Panc1 (cell line): ENCODE measurements around the gene CACNA2D4. TPM values are rescaled to one million over a fixed set of nuclear protein-coding genes. Genes with fewer than 3 reads are reported as not detected.

Experiments
- ATAC-seq: fragments of 200-7000 bp; cut with Tn5 transposase; 2 replicates; pipeline ENCODE4 v1.9.1; 2020; ENCODE audit warnings: mild to moderate bottlenecking, moderate library complexity
- BruUV-seq: library from RNA; stranded (reverse); fragments of 400-500 nt; replicated peaks from 2 replicates; lab custom pipeline; 2021; lab: Mats Ljungman, UMichigan
- CTCF ChIA-PET: fragments of 300-600 bp; sonication (Branson Sonifier 250); formaldehyde crosslinking; loops from one replicate; lab custom pipeline; 2022; ENCODE audit warnings: antibody characterized with exemption; lab: Charles Lee
- POLR2A ChIA-PET: fragments of 300-600 bp; sonication (Branson Sonifier 250); formaldehyde crosslinking; loops from one replicate; lab custom pipeline; 2022; ENCODE audit warnings: antibody characterized with exemption; lab: Charles Lee
- DNase-seq: peaks from one replicate; pipeline ENCODE4 v3.0.0-alpha.2; 2010; ENCODE audit warnings: low read depth, low spot score
- H3K27ac ChIP-seq: 2 replicates; pipeline ENCODE4 v1.5.1; 2011; ENCODE audit warnings: mild to moderate bottlenecking, low read length, inconsistent platforms
- H3K27me3 ChIP-seq: fragments of 200-500 bp; sonication (Bioruptor generic); 2 replicates; pipeline ENCODE4 v1.6.0; 2014; ENCODE audit warnings: low read length, inconsistent platforms; ENCODE audit not compliant: control insufficient read depth, insufficient read depth
- H3K36me3 ChIP-seq: fragments of 200-500 bp; sonication (Bioruptor generic); 2 replicates; pipeline ENCODE4 v1.5.1; 2014; ENCODE audit warnings: inconsistent platforms, mild to moderate bottlenecking, low read length, moderate library complexity; ENCODE audit not compliant: control insufficient read depth, insufficient read depth
- H3K4me1 ChIP-seq: 2 replicates; pipeline ENCODE4 v1.5.1; 2011; ENCODE audit warnings: inconsistent platforms, mild to moderate bottlenecking, low read length, moderate library complexity; ENCODE audit not compliant: control insufficient read depth, insufficient read depth
- H3K4me3 ChIP-seq, 2 experiments: 2 replicates each; pipeline ENCODE4 v1.5.1; 2011 to 2012; ENCODE audit warnings: low read depth in 2 of 2, low read length in 2 of 2, mild to moderate bottlenecking in 2 of 2, inconsistent platforms in 1 of 2, moderate library complexity in 1 of 2
- H3K9me3 ChIP-seq: fragments of 200-500 bp; sonication (Bioruptor generic); 2 replicates; pipeline ENCODE4 v1.5.1; 2014; ENCODE audit warnings: low read depth, mild to moderate bottlenecking, inconsistent platforms, low read length, moderate library complexity; ENCODE audit not compliant: control insufficient read depth, insufficient read depth
- POLR2AphosphoS5 ChIP-seq: IDR thresholded peaks from 2 replicates; pipeline ENCODE4 v1.6.1; 2012; ENCODE audit warnings: mild to moderate bottlenecking, low read depth, low read length, moderate library complexity
- SIN3A ChIP-seq: IDR thresholded peaks from 2 replicates; pipeline ENCODE4 v1.6.1; 2012; ENCODE audit warnings: low read depth, mild to moderate bottlenecking, low read length, moderate library complexity, borderline replicate concordance; ENCODE audit not compliant: insufficient read depth
- TCF7L2 ChIP-seq: IDR thresholded peaks from 2 replicates; pipeline ENCODE4 v1.6.1; 2011; ENCODE audit warnings: mild to moderate bottlenecking, low read depth, low read length, inconsistent platforms
- in situ Hi-C: cut with HindIII; loops from 2 replicates; pipeline ENCODE4 v1.10.0; 2016; ENCODE audit warnings: low sequenced_read_pairs, low pct_unique_long_range_greater_than_20kb
- intact Hi-C: fragments of 100-400 bp; cut with micrococcal nuclease; formaldehyde crosslinking; loops from one replicate; pipeline ENCODE4 v1.10.0; 2022; ENCODE audit not compliant: unreplicated experiment
- total RNA-seq: library from RNA; stranded (reverse); gene quantifications from one replicate; pipeline ENCODE4 v1.2.1, GENCODE V29; 2021; ENCODE audit not compliant: unreplicated experiment
- TF ChIP-seq, protein P1 (sequence below), 2 experiments: IDR thresholded peaks; 2 replicates each; pipeline ENCODE4 v1.6.1; 2011 to 2012; ENCODE audit warnings: low read depth in 2 of 2, control low read depth in 1 of 2, low read length in 1 of 2, mild to moderate bottlenecking in 1 of 2, moderate library complexity in 1 of 2; ENCODE audit not compliant: insufficient read depth in 1 of 2
- TF ChIP-seq, protein P2 (sequence below): fragments of 450-650 bp; IDR thresholded peaks from 2 replicates; pipeline ENCODE4 v1.5.1; 2017; ENCODE audit warnings: mild to moderate bottlenecking

The CACNA2D4 gene
- total RNA-seq, 1 experiment from 2014 or later, result 0.15 TPM

DNA sequence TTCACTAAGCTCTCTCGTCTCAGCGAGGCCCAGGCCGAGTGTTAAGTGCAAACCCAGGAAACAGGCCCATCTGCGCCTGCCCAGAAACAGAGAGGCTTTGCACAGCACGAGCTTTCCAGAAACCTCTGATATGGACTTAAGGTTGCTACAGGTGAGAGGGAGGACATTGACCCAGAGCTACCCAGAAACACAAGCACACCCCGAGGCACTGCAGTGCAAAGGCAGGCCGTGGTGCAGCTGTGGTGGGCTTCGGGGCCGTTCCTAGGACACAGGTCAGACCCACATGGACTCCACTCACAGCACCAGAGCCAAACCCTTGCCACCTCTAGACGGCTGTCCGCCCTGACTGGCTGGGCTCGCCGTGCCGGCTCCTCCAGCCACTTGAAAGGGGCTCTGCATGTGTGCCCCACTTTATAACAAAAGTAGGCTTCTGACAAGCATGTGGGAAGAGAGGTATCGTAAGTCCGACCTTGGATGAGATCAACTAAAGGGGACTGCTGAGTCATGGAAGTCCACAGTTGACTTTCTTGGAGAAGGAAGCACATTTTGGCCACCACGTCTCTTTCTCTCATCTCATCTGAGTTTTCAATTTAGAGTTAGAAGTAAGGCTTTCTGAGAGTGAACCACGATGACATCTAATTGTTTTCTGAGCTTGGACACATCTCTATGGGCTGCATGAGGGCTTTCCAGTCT, 38.2 kb downstream of the CACNA2D4 start:
- H3K27ac ChIP-seq, result no peak overlapping the region
- in situ Hi-C loops, result no loop called here
- intact Hi-C loops, result no loop called here
- ATAC-seq (no peak), DNase-seq (no peak)
- H3K4me1 ChIP-seq, result no peaks in the 10 kb centered on the region
- TF ChIP-seq POLR2AphosphoS5, result no peak
- TF ChIP-seq, protein P1, sequence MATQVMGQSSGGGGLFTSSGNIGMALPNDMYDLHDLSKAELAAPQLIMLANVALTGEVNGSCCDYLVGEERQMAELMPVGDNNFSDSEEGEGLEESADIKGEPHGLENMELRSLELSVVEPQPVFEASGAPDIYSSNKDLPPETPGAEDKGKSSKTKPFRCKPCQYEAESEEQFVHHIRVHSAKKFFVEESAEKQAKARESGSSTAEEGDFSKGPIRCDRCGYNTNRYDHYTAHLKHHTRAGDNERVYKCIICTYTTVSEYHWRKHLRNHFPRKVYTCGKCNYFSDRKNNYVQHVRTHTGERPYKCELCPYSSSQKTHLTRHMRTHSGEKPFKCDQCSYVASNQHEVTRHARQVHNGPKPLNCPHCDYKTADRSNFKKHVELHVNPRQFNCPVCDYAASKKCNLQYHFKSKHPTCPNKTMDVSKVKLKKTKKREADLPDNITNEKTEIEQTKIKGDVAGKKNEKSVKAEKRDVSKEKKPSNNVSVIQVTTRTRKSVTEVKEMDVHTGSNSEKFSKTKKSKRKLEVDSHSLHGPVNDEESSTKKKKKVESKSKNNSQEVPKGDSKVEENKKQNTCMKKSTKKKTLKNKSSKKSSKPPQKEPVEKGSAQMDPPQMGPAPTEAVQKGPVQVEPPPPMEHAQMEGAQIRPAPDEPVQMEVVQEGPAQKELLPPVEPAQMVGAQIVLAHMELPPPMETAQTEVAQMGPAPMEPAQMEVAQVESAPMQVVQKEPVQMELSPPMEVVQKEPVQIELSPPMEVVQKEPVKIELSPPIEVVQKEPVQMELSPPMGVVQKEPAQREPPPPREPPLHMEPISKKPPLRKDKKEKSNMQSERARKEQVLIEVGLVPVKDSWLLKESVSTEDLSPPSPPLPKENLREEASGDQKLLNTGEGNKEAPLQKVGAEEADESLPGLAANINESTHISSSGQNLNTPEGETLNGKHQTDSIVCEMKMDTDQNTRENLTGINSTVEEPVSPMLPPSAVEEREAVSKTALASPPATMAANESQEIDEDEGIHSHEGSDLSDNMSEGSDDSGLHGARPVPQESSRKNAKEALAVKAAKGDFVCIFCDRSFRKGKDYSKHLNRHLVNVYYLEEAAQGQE (IDR thresholded peaks at IDR 0.05; ENCODE audit: insufficient read depth in 1 of 2, low read depth in 2 of 2, low read length in 1 of 2), result no peak
- no peak for TF ChIP-seq TCF7L2
- no peak for TF ChIP-seq SIN3A
- TF ChIP-seq, protein P2, sequence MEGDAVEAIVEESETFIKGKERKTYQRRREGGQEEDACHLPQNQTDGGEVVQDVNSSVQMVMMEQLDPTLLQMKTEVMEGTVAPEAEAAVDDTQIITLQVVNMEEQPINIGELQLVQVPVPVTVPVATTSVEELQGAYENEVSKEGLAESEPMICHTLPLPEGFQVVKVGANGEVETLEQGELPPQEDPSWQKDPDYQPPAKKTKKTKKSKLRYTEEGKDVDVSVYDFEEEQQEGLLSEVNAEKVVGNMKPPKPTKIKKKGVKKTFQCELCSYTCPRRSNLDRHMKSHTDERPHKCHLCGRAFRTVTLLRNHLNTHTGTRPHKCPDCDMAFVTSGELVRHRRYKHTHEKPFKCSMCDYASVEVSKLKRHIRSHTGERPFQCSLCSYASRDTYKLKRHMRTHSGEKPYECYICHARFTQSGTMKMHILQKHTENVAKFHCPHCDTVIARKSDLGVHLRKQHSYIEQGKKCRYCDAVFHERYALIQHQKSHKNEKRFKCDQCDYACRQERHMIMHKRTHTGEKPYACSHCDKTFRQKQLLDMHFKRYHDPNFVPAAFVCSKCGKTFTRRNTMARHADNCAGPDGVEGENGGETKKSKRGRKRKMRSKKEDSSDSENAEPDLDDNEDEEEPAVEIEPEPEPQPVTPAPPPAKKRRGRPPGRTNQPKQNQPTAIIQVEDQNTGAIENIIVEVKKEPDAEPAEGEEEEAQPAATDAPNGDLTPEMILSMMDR, result no peak
- H3K4me3 ChIP-seq, result no peak overlapping the region
- no peaks in the 10 kb centered on the region for H3K9me3 ChIP-seq
- BruUV-seq, result no TSS peak
- ChIA-PET CTCF (no interaction called here), POLR2A (no interaction called here)
- H3K27me3 ChIP-seq, result no peaks in the 10 kb centered on the region
- no peaks in the 10 kb centered on the region for H3K36me3 ChIP-seq

DNA sequence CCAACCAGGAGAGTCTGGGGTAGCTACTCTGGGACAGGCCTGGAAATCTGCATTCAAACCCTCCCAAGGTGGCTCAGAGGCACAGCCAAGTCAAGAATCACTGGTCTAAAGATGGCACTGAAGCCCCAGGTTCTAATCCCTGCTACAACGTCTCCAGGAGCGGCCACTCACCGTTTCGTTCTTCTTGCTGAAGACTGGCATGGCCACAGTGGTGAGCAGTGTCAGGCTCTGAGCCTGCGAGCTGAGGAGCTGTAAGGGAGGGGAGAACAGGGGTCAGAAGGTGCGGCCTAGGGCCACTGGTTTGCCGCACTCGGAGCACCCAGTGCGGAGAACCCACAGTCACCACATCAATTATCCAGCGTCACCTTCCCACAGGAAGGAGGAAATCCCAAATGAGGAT, 38.8 kb downstream of the CACNA2D4 start:
- Histone ChIP-seq H3K36me3 (no peaks in the 10 kb centered on the region), H3K9me3 (no peaks in the 10 kb centered on the region), H3K27ac (no peak overlapping the region), H3K4me3 (no peak overlapping the region), H3K4me1 (no peaks in the 10 kb centered on the region), H3K27me3 (no peaks in the 10 kb centered on the region)
- BruUV-seq, result no TSS peak
- in situ Hi-C loops, result no loop called here
- POLR2A ChIA-PET, result no interaction called here
- DNase-seq, result no peak
- TF ChIP-seq, protein P2, result no peak
- TF ChIP-seq SIN3A, result no peak
- ATAC-seq, result no peak
- intact Hi-C loops, result no loop called here
- CTCF ChIA-PET, result no interaction called here
